ENCODE measurements around the gene LRRC71. TPM values are rescaled to one million over a fixed set of nuclear protein-coding genes. Genes with fewer than 3 reads are reported as not detected.

Gene LRRC71
- total and polyA plus RNA-seq, 10 of the 15 experiments (the other 5 are each of a cell fraction or from before 2014, with no cell fraction given): not detected

GRCh38 chr1:156895455-156895812 is 25.0 kb upstream of the LRRC71 start (continued):
- TF ChIP-seq IRF5 (IDR thresholded peaks at IDR 0.05; ENCODE audit: borderline replicate concordance): no peak
- no peak for TF ChIP-seq NKRF (conservative IDR thresholded peaks at IDR 0.05)
- TF ChIP-seq SIX5 (IDR thresholded peaks at IDR 0.05; ENCODE audit: low read depth, low read length, severe bottlenecking): no peak
- TF ChIP-seq ELK1 (IDR thresholded peaks at IDR 0.05; ENCODE audit: low read depth, low read length): no peak

GRCh38 chr1:156895927-156896326 is 24.5 kb upstream of the LRRC71 start:
- BruUV-seq (replicated peaks): no TSS peak
- Histone ChIP-seq H3K4me1 (ENCODE audit: control insufficient read depth, insufficient read depth, low read length) (no peaks in the 10 kb centered on the region), H3K27ac (ENCODE audit: control insufficient read depth, insufficient read depth) (no peak overlapping the region), H3K4me3 (no peak overlapping the region), H3K27me3 (replicated peaks in 1 of 2; ENCODE audit: control insufficient read depth in 2 of 2, insufficient read depth in 2 of 2, low read length in 1 of 2) (peaks cover 5 to 15% of the 10 kb centered on the region in 2 experiments), H3K9me3 (replicated peaks; ENCODE audit: control insufficient read depth, insufficient read depth, low read length) (no peaks in the 10 kb centered on the region), H3K36me3 (ENCODE audit: control insufficient read depth in 2 of 2, insufficient read depth in 2 of 2, low read length in 1 of 2) (no peaks in the 10 kb centered on the region), H3K79me2 (ENCODE audit: control insufficient read depth, insufficient read depth, low read length) (no peaks in the 10 kb centered on the region), H4K20me1 (ENCODE audit: control insufficient read depth, insufficient read depth) (no peaks in the 10 kb centered on the region), H3K9ac (ENCODE audit: control insufficient read depth, insufficient read depth, low read length) (no peak overlapping the region), H3K4me2 (ENCODE audit: control insufficient read depth, insufficient read depth) (no peak overlapping the region), H2AFZ (ENCODE audit: control insufficient read depth, low read depth, low read length) (no peak overlapping the region)
- ChIA-PET SMC1A (ENCODE audit: uncharacterized antibody, unreplicated experiment) (no interaction called here), RAD21 (ENCODE audit: unreplicated experiment) (no interaction called here), POLR2A (no interaction called here), CTCF (no interaction called here)
- no peak for DNase-seq (ENCODE audit: low read depth, low spot score)
- no peak for FAIRE-seq
- in situ Hi-C loops (cut with MboI): no loop called here
- intact Hi-C loops (cut with micrococcal nuclease; ENCODE audit: unreplicated experiment): no loop called here
- 64% methylated on average over 6 of the region's 6 CpGs for WGBS (ENCODE audit: insufficient coverage, insufficient replicate concordance, low lambda C conversion rate, missing lambda C conversion rate)
- TF ChIP-seq NR2C2 (IDR thresholded peaks at IDR 0.05; ENCODE audit: borderline replicate concordance, control insufficient read depth, insufficient read length, low read depth) (no peak), RB1 (IDR thresholded peaks at IDR 0.05; ENCODE audit: borderline replicate concordance) (no peak), ATF2 (IDR thresholded peaks at IDR 0.05; ENCODE audit: low read length) (no peak), E4F1 (IDR thresholded peaks at IDR 0.05; ENCODE audit: borderline replicate concordance, partially characterized antibody) (no peak), ELK1 (IDR thresholded peaks at IDR 0.05; ENCODE audit: low read depth, low read length) (no peak), TCF7 (IDR thresholded peaks at IDR 0.05; ENCODE audit: borderline replicate concordance) (no peak)
- ATAC-seq: no peak

All from GM12878 (cell line).